SU-DHL-6 (cell line): ENCODE data around the gene ATP6V0C.

Source experiments
- EZH2phosphoT487 ChIP-seq: fragments of 200-600 bp; sonication (generic), shearing (Covaris generic); conservative IDR thresholded peaks from 2 replicates; pipeline ENCODE4 v1.6.1; 2018; ENCODE audit warnings: mild to moderate bottlenecking, antibody characterized with exemption, low read length, moderate library complexity, mixed read lengths
- TF ChIP-seq, protein P1 (sequence below): fragments of 200-600 bp; sonication (generic); IDR thresholded peaks from one replicate; pipeline ENCODE4 v1.5.1; 2017; ENCODE audit warnings: antibody characterized with exemption, mild to moderate bottlenecking, low read length, moderate library complexity; ENCODE audit not compliant: insufficient read depth, poor library complexity, severe bottlenecking

DNA sequence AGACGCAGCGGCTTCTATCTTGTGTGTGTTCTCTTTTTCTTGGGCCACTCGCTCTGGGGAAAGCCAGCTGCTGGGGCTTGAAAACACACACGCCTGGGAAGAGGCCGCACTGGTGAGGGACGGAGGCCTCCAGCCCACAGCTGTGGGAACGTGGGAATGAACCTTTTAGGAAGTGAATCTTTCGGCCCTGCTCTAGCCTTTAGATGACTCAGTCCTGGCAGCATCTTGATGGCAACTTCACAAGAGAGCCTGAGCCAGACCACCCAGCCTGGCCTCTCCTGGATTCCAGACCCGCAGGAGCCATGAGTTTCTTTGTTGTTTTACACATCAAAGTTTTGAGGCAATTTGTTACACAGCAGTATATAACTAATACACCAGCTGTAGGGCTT lies 21.9 kb downstream of the ATP6V0C start:
- TF ChIP-seq, protein P1, sequence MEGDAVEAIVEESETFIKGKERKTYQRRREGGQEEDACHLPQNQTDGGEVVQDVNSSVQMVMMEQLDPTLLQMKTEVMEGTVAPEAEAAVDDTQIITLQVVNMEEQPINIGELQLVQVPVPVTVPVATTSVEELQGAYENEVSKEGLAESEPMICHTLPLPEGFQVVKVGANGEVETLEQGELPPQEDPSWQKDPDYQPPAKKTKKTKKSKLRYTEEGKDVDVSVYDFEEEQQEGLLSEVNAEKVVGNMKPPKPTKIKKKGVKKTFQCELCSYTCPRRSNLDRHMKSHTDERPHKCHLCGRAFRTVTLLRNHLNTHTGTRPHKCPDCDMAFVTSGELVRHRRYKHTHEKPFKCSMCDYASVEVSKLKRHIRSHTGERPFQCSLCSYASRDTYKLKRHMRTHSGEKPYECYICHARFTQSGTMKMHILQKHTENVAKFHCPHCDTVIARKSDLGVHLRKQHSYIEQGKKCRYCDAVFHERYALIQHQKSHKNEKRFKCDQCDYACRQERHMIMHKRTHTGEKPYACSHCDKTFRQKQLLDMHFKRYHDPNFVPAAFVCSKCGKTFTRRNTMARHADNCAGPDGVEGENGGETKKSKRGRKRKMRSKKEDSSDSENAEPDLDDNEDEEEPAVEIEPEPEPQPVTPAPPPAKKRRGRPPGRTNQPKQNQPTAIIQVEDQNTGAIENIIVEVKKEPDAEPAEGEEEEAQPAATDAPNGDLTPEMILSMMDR = no peak
- no peak for TF ChIP-seq EZH2phosphoT487
